AG09319 (cell line): ENCODE data around the gene NFATC1.

ENCODE experiments used
- DNase-seq: peaks from one replicate; pipeline ENCODE4 v3.0.0-alpha.2; 2010; ENCODE audit warnings: low read depth; ENCODE audit errors: extremely low read depth
- CTCF ChIP-seq: IDR thresholded peaks from 2 replicates; pipeline ENCODE4 v1.5.1; 2011; ENCODE audit warnings: low read depth, mild to moderate bottlenecking, inconsistent platforms, low read length, moderate library complexity

NFATC1 gene

GRCh38 chr18:79382681-79383387 is 12.9 kb upstream of the NFATC1 start:
- no peak for TF ChIP-seq CTCF
- no peak for DNase-seq

- no peak for TF ChIP-seq CTCF
- no peak for DNase-seq
These were observed 12.2 kb upstream of the NFATC1 start for GRCh38 chr18:79383388-79384056.

- no peak for TF ChIP-seq CTCF
- DNase-seq, result no peak
These were observed 11.5 kb upstream of the NFATC1 start for GRCh38 chr18:79384151-79384807.

- TF ChIP-seq CTCF, result no peak
- no peak for DNase-seq
These were observed 10.9 kb upstream of the NFATC1 start for GRCh38 chr18:79384834-79385233.

GRCh38 chr18:79385326-79385707 is 10.4 kb upstream of the NFATC1 start:
- no peak for DNase-seq
- TF ChIP-seq CTCF, result no peak

GRCh38 chr18:79385708-79386341 is 9.9 kb upstream of the NFATC1 start:
- no peak for DNase-seq
- no peak for TF ChIP-seq CTCF

GRCh38 chr18:79386547-79386946 is 9.2 kb upstream of the NFATC1 start:
- no peak for TF ChIP-seq CTCF
- DNase-seq, result no peak
